ENCODE data around the gene CD6. TPM values are rescaled to one million over a fixed set of nuclear protein-coding genes. Genes with fewer than 3 reads are reported as not detected.

CD6 gene
- total RNA-seq, 1 experiment from 2014 or later = not detected

GRCh38 chr11:61059260-61059752 lies 87.8 kb downstream of the CD6 start:
- Histone ChIP-seq H3K18ac (ENCODE audit: insufficient read length, low read depth, low read length) (no peak overlapping the region), H3K79me1 (ENCODE audit: insufficient read depth, low read depth, low read length, poor library complexity, severe bottlenecking) (no peaks in the 10 kb centered on the region), H2BK120ac (ENCODE audit: low read depth, low read length, poor library complexity, severe bottlenecking) (no peak overlapping the region), H3K9ac (ENCODE audit: extremely low read depth, insufficient read length, low read length) (no peak overlapping the region), H3K79me2 (ENCODE audit: insufficient read depth, low read length) (no peaks in the 10 kb centered on the region), H3K23ac (ENCODE audit: insufficient read length, low read depth, low read length) (no peak overlapping the region), H3T11ph (ENCODE audit: low read length) (no peak overlapping the region), H3K23me2 (ENCODE audit: insufficient read length, low read depth, low read length, poor library complexity, severe bottlenecking) (no peaks in the 10 kb centered on the region), H3K14ac (ENCODE audit: insufficient read depth, low read length) (no peak overlapping the region), H3K56ac (ENCODE audit: insufficient read length, low read depth, low read length) (no peak overlapping the region), H3K27me3 (ENCODE audit: insufficient read depth, low read length) (no peaks in the 10 kb centered on the region), H3K4ac (ENCODE audit: low read depth, low read length) (no peak overlapping the region), H3K9me3 (ENCODE audit: control insufficient read depth, low read depth, low read length) (no peaks in the 10 kb centered on the region), H2AK5ac (ENCODE audit: insufficient read length, low read length) (no peak overlapping the region), H4K91ac (ENCODE audit: insufficient read length, low read depth, low read length) (no peak overlapping the region), H3K4me2 (ENCODE audit: insufficient read depth, insufficient read length, low read length) (no peak overlapping the region), H4K20me1 (ENCODE audit: control insufficient read depth, insufficient read depth, insufficient read length) (no peaks in the 10 kb centered on the region), H4K8ac (replicated peaks; ENCODE audit: insufficient read length, low read depth, low read length) (no peak overlapping the region), H4K5ac (ENCODE audit: insufficient read length, low read depth, low read length) (no peak overlapping the region), H3K27ac (ENCODE audit: insufficient read length, low read depth, low read length) (no peak overlapping the region), H3K4me1 (ENCODE audit: insufficient read depth, low read length) (no peaks in the 10 kb centered on the region), H2BK20ac (ENCODE audit: low read depth, low read length, poor library complexity, severe bottlenecking) (no peak overlapping the region), H2BK5ac (ENCODE audit: insufficient read length, low read length) (no peak overlapping the region), H2BK12ac (ENCODE audit: insufficient read length, low read depth, low read length) (no peak overlapping the region), H2AFZ (ENCODE audit: low read length) (no peak overlapping the region), H2BK15ac (ENCODE audit: low read depth, low read length) (no peak overlapping the region)
- WGBS (ENCODE audit: extremely low coverage, insufficient read length, low lambda C conversion rate) = no CpG with 5 or more reads among the region's 8 CpGs
- Mint-ChIP-seq H3K27ac (no peak overlapping the region), H3K36me3 (ENCODE audit: insufficient read depth in 1 of 3, low read depth in 3 of 3) (no peaks in the 10 kb centered on the region), H3K9me3 (no peaks in the 10 kb centered on the region), H3K4me1 (peaks cover 1 to 3% of the 10 kb centered on the region in 2 experiments), H3K4me3 (no peak overlapping the region), H3K27me3 (ENCODE audit: low read depth) (peaks cover 8% of the 10 kb centered on the region)
- TF ChIP-seq CTCF (conservative IDR thresholded peaks at IDR 0.05) = no peak
- no peak for DNase-seq

Measured in H9 (cell line).